ENCODE results near the gene OAF. TPM values are rescaled to one million over a fixed set of nuclear protein-coding genes. Genes with fewer than 3 reads are reported as not detected.
"Not testable (repeated sequence)": the region's sequence is repeated elsewhere in the genome, so short reads cannot be mapped to it uniquely, and the experiment has no call there.

OAF gene
- total RNA-seq, 1 experiment from 2014 or later: 25.0 TPM

- DNase-seq (ENCODE audit: low spot score): peak; percentile 43
- CTCF ChIA-PET: no interaction called here
- Histone ChIP-seq H3K9me3 (ENCODE audit: low read depth, low read length, poor library complexity, severe bottlenecking) (no peaks in the 10 kb centered on the region), H3K27me3 (replicated peaks; ENCODE audit: insufficient read depth, low read depth, low read length, poor library complexity) (peaks cover 27% of the 10 kb centered on the region), H3K36me3 (ENCODE audit: insufficient read depth, low read length, poor library complexity, severe bottlenecking) (no peaks in the 10 kb centered on the region), H3K4me3 (ENCODE audit: low read depth, low read length, poor library complexity, severe bottlenecking) (no peak overlapping the region), H3K4me1 (ENCODE audit: insufficient read depth, low read length, poor library complexity, severe bottlenecking) (no peaks in the 10 kb centered on the region), H3K27ac (ENCODE audit: low read depth, low read length, poor library complexity, severe bottlenecking) (no peak overlapping the region)
- TF ChIP-seq, protein P1, sequence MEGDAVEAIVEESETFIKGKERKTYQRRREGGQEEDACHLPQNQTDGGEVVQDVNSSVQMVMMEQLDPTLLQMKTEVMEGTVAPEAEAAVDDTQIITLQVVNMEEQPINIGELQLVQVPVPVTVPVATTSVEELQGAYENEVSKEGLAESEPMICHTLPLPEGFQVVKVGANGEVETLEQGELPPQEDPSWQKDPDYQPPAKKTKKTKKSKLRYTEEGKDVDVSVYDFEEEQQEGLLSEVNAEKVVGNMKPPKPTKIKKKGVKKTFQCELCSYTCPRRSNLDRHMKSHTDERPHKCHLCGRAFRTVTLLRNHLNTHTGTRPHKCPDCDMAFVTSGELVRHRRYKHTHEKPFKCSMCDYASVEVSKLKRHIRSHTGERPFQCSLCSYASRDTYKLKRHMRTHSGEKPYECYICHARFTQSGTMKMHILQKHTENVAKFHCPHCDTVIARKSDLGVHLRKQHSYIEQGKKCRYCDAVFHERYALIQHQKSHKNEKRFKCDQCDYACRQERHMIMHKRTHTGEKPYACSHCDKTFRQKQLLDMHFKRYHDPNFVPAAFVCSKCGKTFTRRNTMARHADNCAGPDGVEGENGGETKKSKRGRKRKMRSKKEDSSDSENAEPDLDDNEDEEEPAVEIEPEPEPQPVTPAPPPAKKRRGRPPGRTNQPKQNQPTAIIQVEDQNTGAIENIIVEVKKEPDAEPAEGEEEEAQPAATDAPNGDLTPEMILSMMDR (conservative IDR thresholded peaks at IDR 0.05; ENCODE audit: low read depth, low read length): no peak
- no peak for TF ChIP-seq EZH2 (IDR thresholded peaks at IDR 0.05; ENCODE audit: borderline replicate concordance, low read depth, low read length, poor library complexity, severe bottlenecking)
- no TSS peak for BruUV-seq (replicated peaks)
- POLR2A ChIA-PET (ENCODE audit: low non-redundant PET): no interaction called here
- intact Hi-C loops (cut with micrococcal nuclease; ENCODE audit: unreplicated experiment): no loop called here
Measured at GRCh38 chr11:120248551-120249278, 37.9 kb downstream of the OAF start.

- no peak for DNase-seq (ENCODE audit: low spot score)
- H3K27me3 ChIP-seq (replicated peaks; ENCODE audit: insufficient read depth, low read depth, low read length, poor library complexity): peaks cover 24% of the 10 kb centered on the region
- H3K4me3 ChIP-seq (ENCODE audit: low read depth, low read length, poor library complexity, severe bottlenecking): no peak overlapping the region
- no peaks in the 10 kb centered on the region for H3K36me3 ChIP-seq (ENCODE audit: insufficient read depth, low read length, poor library complexity, severe bottlenecking)
- no peak for TF ChIP-seq EZH2 (IDR thresholded peaks at IDR 0.05; ENCODE audit: borderline replicate concordance, low read depth, low read length, poor library complexity, severe bottlenecking)
- TF ChIP-seq, protein P1 (conservative IDR thresholded peaks at IDR 0.05; ENCODE audit: low read depth, low read length): no peak
- no peak overlapping the region for H3K27ac ChIP-seq (ENCODE audit: low read depth, low read length, poor library complexity, severe bottlenecking)
- intact Hi-C loops (cut with micrococcal nuclease; ENCODE audit: unreplicated experiment): no loop called here
- H3K4me1 ChIP-seq (ENCODE audit: insufficient read depth, low read length, poor library complexity, severe bottlenecking): no peaks in the 10 kb centered on the region
- POLR2A ChIA-PET (ENCODE audit: low non-redundant PET): no interaction called here
- CTCF ChIA-PET: no interaction called here
- BruUV-seq (replicated peaks): no TSS peak
- H3K9me3 ChIP-seq (ENCODE audit: low read depth, low read length, poor library complexity, severe bottlenecking): no peaks in the 10 kb centered on the region
Measured at GRCh38 chr11:120249279-120250262, 38.7 kb downstream of the OAF start.

- H3K36me3 ChIP-seq (ENCODE audit: insufficient read depth, low read length, poor library complexity, severe bottlenecking); H3K4me1 ChIP-seq (ENCODE audit: insufficient read depth, low read length, poor library complexity, severe bottlenecking); BruUV-seq (replicated peaks); DNase-seq (ENCODE audit: low spot score); H3K4me3 ChIP-seq (ENCODE audit: low read depth, low read length, poor library complexity, severe bottlenecking); H3K9me3 ChIP-seq (ENCODE audit: low read depth, low read length, poor library complexity, severe bottlenecking); POLR2A ChIA-PET (ENCODE audit: low non-redundant PET); intact Hi-C loops (cut with micrococcal nuclease; ENCODE audit: unreplicated experiment); CTCF ChIA-PET; H3K27ac ChIP-seq (ENCODE audit: low read depth, low read length, poor library complexity, severe bottlenecking): not testable (repeated sequence)
- H3K27me3 ChIP-seq (replicated peaks; ENCODE audit: insufficient read depth, low read depth, low read length, poor library complexity): peaks cover 29% of the 10 kb centered on the region
Measured at GRCh38 chr11:120253377-120253776, 42.5 kb downstream of the OAF start.

Data from A673 (cell line).